GM23248 (cell line): ENCODE data around the gene SLC37A3. TPM values are rescaled to one million over a fixed set of nuclear protein-coding genes. Genes with fewer than 3 reads are reported as not detected.

Source experiments
- DNase-seq: peaks from one replicate; pipeline ENCODE4 v3.0.0-alpha.2; 2015
- H2AFZ ChIP-seq: fragments of 200-600 bp; sonication (generic); 2 replicates; pipeline ENCODE4 v1.6.1; 2016; ENCODE audit warnings: antibody characterized with exemption
- H3F3A ChIP-seq: fragments of 200-600 bp; sonication (generic); 2 replicates; pipeline ENCODE4 v1.6.1; 2016; ENCODE audit warnings: mild to moderate bottlenecking, antibody characterized with exemption, mixed run types; ENCODE audit not compliant: insufficient read depth
- H3K27ac ChIP-seq: fragments of 200-600 bp; sonication (generic); 2 replicates; pipeline ENCODE4 v1.5.1; 2016; ENCODE audit warnings: mild to moderate bottlenecking
- H3K27me3 ChIP-seq: fragments of 200-600 bp; sonication (generic); replicated peaks from 2 replicates; pipeline ENCODE4 v1.6.1; 2016; ENCODE audit warnings: mild to moderate bottlenecking; ENCODE audit not compliant: insufficient read depth
- H3K36me3 ChIP-seq: fragments of 200-600 bp; sonication (generic); 2 replicates; pipeline ENCODE4 v1.6.1; 2016; ENCODE audit warnings: low read depth, mild to moderate bottlenecking
- H3K4me1 ChIP-seq: fragments of 200-600 bp; sonication (generic); 2 replicates; pipeline ENCODE4 v1.6.1; 2016; ENCODE audit warnings: mild to moderate bottlenecking; ENCODE audit not compliant: insufficient read depth
- H3K4me2 ChIP-seq: fragments of 200-600 bp; sonication (generic); one replicate; pipeline ENCODE4 v1.6.1; 2016; ENCODE audit warnings: mild to moderate bottlenecking; ENCODE audit not compliant: unreplicated experiment
- H3K4me3 ChIP-seq: fragments of 200-600 bp; sonication (generic); 2 replicates; pipeline ENCODE4 v1.5.1; 2016; ENCODE audit warnings: mild to moderate bottlenecking
- H3K79me2 ChIP-seq: fragments of 200-600 bp; sonication (generic); 2 replicates; pipeline ENCODE4 v1.6.1; 2016; ENCODE audit warnings: mild to moderate bottlenecking; ENCODE audit not compliant: insufficient read depth
- H3K9ac ChIP-seq: fragments of 200-600 bp; sonication (generic); 2 replicates; pipeline ENCODE4 v1.6.1; 2016; ENCODE audit warnings: mild to moderate bottlenecking
- H3K9me2 ChIP-seq: fragments of 200-600 bp; sonication (generic); 2 replicates; pipeline ENCODE4 v1.6.1; 2016; ENCODE audit warnings: mixed run types, mild to moderate bottlenecking, moderate library complexity; ENCODE audit not compliant: insufficient read depth
- H3K9me3 ChIP-seq: fragments of 200-600 bp; sonication (generic); one replicate; pipeline ENCODE4 v1.6.1; 2017; ENCODE audit warnings: low read depth
- H4K20me1 ChIP-seq: fragments of 200-600 bp; sonication (generic); 2 replicates; pipeline ENCODE4 v1.6.0; 2016; ENCODE audit not compliant: insufficient read depth
- EZH2 ChIP-seq: fragments of 200-600 bp; sonication (generic); IDR thresholded peaks from 2 replicates; pipeline ENCODE4 v1.6.1; 2018; ENCODE audit warnings: antibody characterized with exemption, mild to moderate bottlenecking; ENCODE audit not compliant: insufficient read depth, poor library complexity, severe bottlenecking
- EZH2phosphoT487 ChIP-seq: fragments of 200-600 bp; sonication (generic); IDR thresholded peaks from 2 replicates; pipeline ENCODE4 v1.6.1; 2018; ENCODE audit warnings: antibody characterized with exemption, moderate library complexity, mild to moderate bottlenecking, low read depth; ENCODE audit not compliant: insufficient read depth
- WGBS, 2 experiments: methylation state at CpG; one replicate each; pipeline ENCODE4 v1.1.6; 2015 to 2017; ENCODE audit warnings: low lambda C conversion rate in 2 of 2, low coverage in 1 of 2; ENCODE audit errors: missing lambda C conversion rate in 2 of 2; 5-methylcytosine and 5-hydroxymethylcytosine counted together
- in situ Hi-C: fragments of 300-500 bp; cut with MboI; formaldehyde crosslinking; loops from 2 replicates; pipeline ENCODE4 v1.15.0; 2020
- polyA plus RNA-seq: library from polyadenylated mRNA; unstranded; fragments of >200 nt; fragmentation: Nextera tagmentation; extraction: Ambion mirVana; gene quantifications from 2 replicates; pipeline ENCODE4 v1.2.1, GENCODE V29; 2016
- total RNA-seq: library from RNA; depleted of rRNA; stranded (reverse); fragments of >200 nt; shearing (Covaris generic); gene quantifications from 2 replicates; pipeline ENCODE4 v1.2.3, GENCODE V29; 2014

SLC37A3 gene
- total and polyA plus RNA-seq, 2 experiments from 2014 or later = 39.8 to 61.7 TPM

- in situ Hi-C loops = no loop called here
- 96 to 98% methylated on average over 6 of the region's 6 CpGs for WGBS, 2 experiments
These were observed 101.1 kb downstream of the SLC37A3 start for GRCh38 chr7:140297192-140297591.

DNA sequence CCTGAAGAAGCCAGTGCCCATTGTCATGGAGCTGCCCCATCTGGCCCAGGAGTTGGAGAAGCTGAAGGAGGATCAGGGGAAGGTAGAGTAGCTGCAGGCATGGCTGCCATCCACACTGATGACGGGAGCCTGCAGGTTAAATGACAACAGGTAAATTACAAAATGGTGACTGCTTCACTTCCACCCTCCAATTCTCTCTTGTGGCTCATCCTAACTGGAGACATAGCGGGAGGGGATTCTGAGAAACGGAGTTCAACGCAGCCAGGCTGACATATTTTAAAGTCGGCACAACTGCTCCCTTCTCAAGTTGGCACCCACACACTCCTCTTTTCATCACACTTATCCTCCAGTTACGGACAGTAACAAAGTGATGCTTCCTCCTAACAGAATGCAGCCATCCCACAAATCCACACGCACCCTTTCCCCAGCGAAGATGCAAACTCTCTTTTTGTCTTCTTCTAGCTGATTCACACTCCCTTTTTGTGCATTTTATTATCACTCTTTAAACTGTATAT lies 103.0 kb downstream of the SLC37A3 start:
- Histone ChIP-seq H3K9me3 (no peaks in the 10 kb centered on the region), H4K20me1 (no peaks in the 10 kb centered on the region), H3K36me3 (no peaks in the 10 kb centered on the region), H3K9ac (no peak overlapping the region), H3K27me3 (no peaks in the 10 kb centered on the region), H3K4me3 (no peak overlapping the region), H3K4me1 (no peaks in the 10 kb centered on the region), H2AFZ (no peak overlapping the region), H3K27ac (no peak overlapping the region), H3F3A (no peaks in the 10 kb centered on the region), H3K79me2 (no peaks in the 10 kb centered on the region), H3K4me2 (no peak overlapping the region), H3K9me2 (no peaks in the 10 kb centered on the region)
- no peak for TF ChIP-seq EZH2
- in situ Hi-C loops = no loop called here
- no peak for DNase-seq
- WGBS, 2 experiments = 81 to 86% methylated on average over 8 of the region's 8 CpGs

More at GRCh38 chr7:140297192-140297591, 101.1 kb downstream of the SLC37A3 start:
- no peaks in the 10 kb centered on the region for H3K9me3 ChIP-seq
- no peaks in the 10 kb centered on the region for H4K20me1 ChIP-seq
- H3K36me3 ChIP-seq = no peaks in the 10 kb centered on the region
- H3K79me2 ChIP-seq = no peaks in the 10 kb centered on the region
- TF ChIP-seq EZH2 = no peak
- TF ChIP-seq EZH2phosphoT487 = no peak
- DNase-seq = no peak
- no peak overlapping the region for H2AFZ ChIP-seq
- H3K27me3 ChIP-seq = no peaks in the 10 kb centered on the region
- no peak overlapping the region for H3K4me3 ChIP-seq
- no peak overlapping the region for H3K9ac ChIP-seq
- H3F3A ChIP-seq = no peaks in the 10 kb centered on the region
- H3K4me2 ChIP-seq = no peak overlapping the region
- H3K4me1 ChIP-seq = no peaks in the 10 kb centered on the region
- H3K9me2 ChIP-seq = no peaks in the 10 kb centered on the region
- no peak overlapping the region for H3K27ac ChIP-seq

DNA sequence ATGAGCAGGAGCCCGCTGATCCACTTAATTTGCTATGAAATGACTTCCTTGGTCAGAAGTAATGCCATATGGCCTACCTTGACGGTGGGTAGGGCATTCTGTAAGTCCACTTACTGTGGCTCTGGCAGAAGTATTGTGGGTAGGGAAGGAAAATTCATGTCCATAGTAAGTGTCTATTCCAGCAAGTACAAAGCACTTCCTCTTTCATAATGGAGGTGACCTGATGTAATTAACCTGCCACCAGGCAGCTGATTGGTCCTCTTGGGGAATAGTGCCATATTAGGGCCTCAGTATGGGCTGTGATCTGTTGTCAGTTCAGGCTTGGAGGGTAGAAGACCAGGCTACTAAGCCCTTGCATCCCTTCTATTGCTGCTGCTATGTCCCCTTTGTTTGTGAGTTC lies 103.9 kb downstream of the SLC37A3 start:
- DNase-seq = no peak
- no peak overlapping the region for H3K4me2 ChIP-seq
- no peak overlapping the region for H3K27ac ChIP-seq
- no peak overlapping the region for H2AFZ ChIP-seq
- no peaks in the 10 kb centered on the region for H3K79me2 ChIP-seq
- H3K9ac ChIP-seq = no peak overlapping the region
- 53 to 61% methylated on average over 2 of the region's 2 CpGs for WGBS, 2 experiments
- H4K20me1 ChIP-seq = no peaks in the 10 kb centered on the region
- no peak for TF ChIP-seq EZH2phosphoT487
- TF ChIP-seq EZH2 = no peak
- in situ Hi-C loops = no loop called here
- no peaks in the 10 kb centered on the region for H3K9me3 ChIP-seq
- no peaks in the 10 kb centered on the region for H3K9me2 ChIP-seq
- H3K27me3 ChIP-seq = no peaks in the 10 kb centered on the region
- H3F3A ChIP-seq = no peaks in the 10 kb centered on the region
- H3K4me3 ChIP-seq = no peak overlapping the region
- H3K36me3 ChIP-seq = no peaks in the 10 kb centered on the region
- H3K4me1 ChIP-seq = no peaks in the 10 kb centered on the region

GRCh38 chr7:140292438-140292837 lies 105.9 kb downstream of the SLC37A3 start:
- Histone ChIP-seq H2AFZ (no peak overlapping the region), H3F3A (no peaks in the 10 kb centered on the region), H4K20me1 (no peaks in the 10 kb centered on the region), H3K9me3 (no peaks in the 10 kb centered on the region), H3K27me3 (no peaks in the 10 kb centered on the region), H3K4me3 (no peak overlapping the region), H3K9me2 (no peaks in the 10 kb centered on the region), H3K4me2 (no peak overlapping the region), H3K36me3 (no peaks in the 10 kb centered on the region), H3K9ac (no peak overlapping the region), H3K79me2 (no peaks in the 10 kb centered on the region), H3K27ac (no peak overlapping the region), H3K4me1 (no peaks in the 10 kb centered on the region)
- in situ Hi-C loops = no loop called here
- no peak for DNase-seq
- TF ChIP-seq EZH2phosphoT487 = no peak
- TF ChIP-seq EZH2 = no peak
- 88 to 91% methylated on average over 31 of the region's 31 CpGs for WGBS, 2 experiments

GRCh38 chr7:140289804-140290203 lies 108.5 kb downstream of the SLC37A3 start:
- Histone ChIP-seq H3K79me2 (no peaks in the 10 kb centered on the region), H3K9ac (no peak overlapping the region)
- 84 to 86% methylated on average over 6 of the region's 6 CpGs for WGBS, 2 experiments

More at GRCh38 chr7:140289804-140290203, 108.5 kb downstream of the SLC37A3 start:
- Histone ChIP-seq H3K9me3 (no peaks in the 10 kb centered on the region), H3F3A (no peaks in the 10 kb centered on the region), H3K4me3 (no peak overlapping the region), H3K27me3 (no peaks in the 10 kb centered on the region), H2AFZ (no peak overlapping the region), H4K20me1 (no peaks in the 10 kb centered on the region), H3K36me3 (no peaks in the 10 kb centered on the region), H3K9me2 (no peaks in the 10 kb centered on the region), H3K4me1 (no peaks in the 10 kb centered on the region), H3K4me2 (no peak overlapping the region), H3K27ac (no peak overlapping the region)
- TF ChIP-seq EZH2phosphoT487 = no peak
- no peak for TF ChIP-seq EZH2
- DNase-seq = no peak
- in situ Hi-C loops = no loop called here
